Endothelial cell of umbilical vein (primary cell): ENCODE results near the gene THAP4.

Source experiments
- CTCF ChIP-seq, 2 donors: IDR thresholded peaks; 1 replicate in 1 of 2; 2 replicates in 1 of 2; pipeline ENCODE4 v1.5.1; 2011; ENCODE audit warnings: low read length in 2 of 2, mild to moderate bottlenecking in 2 of 2, moderate library complexity in 2 of 2, control low read depth in 1 of 2, inconsistent platforms in 1 of 2, low read depth in 1 of 2; ENCODE audit not compliant: insufficient read depth in 1 of 2; ENCODE audit errors: extremely low read depth in 1 of 2
- POLR2A ChIP-seq: IDR thresholded peaks from 2 replicates; pipeline ENCODE4 v1.6.1; 2012; ENCODE audit warnings: low read depth, mild to moderate bottlenecking, control low read depth, low read length

DNA sequence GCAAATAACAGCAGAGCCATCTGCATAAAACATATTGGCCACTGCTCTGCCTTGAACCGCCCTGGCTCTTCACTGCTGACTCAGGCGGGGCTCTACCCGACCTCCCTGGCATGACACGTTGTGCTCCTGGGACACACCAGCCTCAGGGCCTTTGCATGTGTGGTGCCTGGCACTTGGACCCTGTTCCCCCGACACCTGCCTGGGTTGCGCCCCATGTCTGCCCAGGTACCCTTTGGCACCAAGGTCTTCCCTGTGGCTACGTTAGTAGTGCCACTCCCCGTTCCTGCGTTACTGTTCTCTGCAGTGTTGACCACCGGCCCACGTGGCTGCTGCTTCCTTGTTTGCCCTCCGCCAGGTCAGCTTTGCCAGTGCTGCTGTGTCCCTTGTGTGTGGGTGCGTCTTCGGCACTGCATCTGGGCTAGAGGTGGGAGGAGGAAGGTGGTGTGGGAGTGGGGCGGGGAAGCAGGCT is 20.9 kb upstream of the THAP4 start:
- TF ChIP-seq CTCF (IDR thresholded peaks at IDR 0.05; ENCODE audit: extremely low read depth in 1 of 2, insufficient read depth in 1 of 2, low read depth in 1 of 2, low read length in 2 of 2) (no peak), POLR2A (no peak)
